HEK293 (cell line): ENCODE results near the gene FBXL13.

Source experiments
- CTCF ChIA-PET: fragments of 350-600 bp; formaldehyde crosslinking; extraction: SDS; loops from one replicate; lab custom pipeline; 2021; ENCODE audit warnings: antibody characterized with exemption; lab: Yijun Ruan, JAX
- POLR2A ChIA-PET: fragments of 300-600 bp; formaldehyde crosslinking; extraction: SDS; loops from one replicate; lab custom pipeline; 2020; ENCODE audit warnings: antibody characterized with exemption, inconsistent platforms; lab: Yijun Ruan, JAX
- H3K27ac ChIP-seq: fragments of 200-500 bp; sonication (Bioruptor generic); 2 replicates; pipeline ENCODE4 v1.5.1; 2014; ENCODE audit warnings: low read depth, low read length, control low read depth, inconsistent platforms; ENCODE audit errors: extremely low read depth
- H3K36me3 ChIP-seq, 2 experiments: fragments of 200-500 bp in 1 of 2; sonication (Bioruptor generic) in 1 of 2; 1 replicate in 1 of 2; 2 replicates in 1 of 2; pipeline ENCODE4 v1.5.1; 2014 to 2017; ENCODE audit warnings: inconsistent platforms in 2 of 2, low read length in 2 of 2; ENCODE audit not compliant: control insufficient read depth in 2 of 2, insufficient read depth in 1 of 2
- H3K4me1 ChIP-seq: fragments of 200-500 bp; sonication (Bioruptor generic); 2 replicates; pipeline ENCODE4 v1.5.1; 2014; ENCODE audit warnings: mild to moderate bottlenecking, low read length, inconsistent platforms; ENCODE audit not compliant: control insufficient read depth, insufficient read depth
- H3K4me3 ChIP-seq: 2 replicates; pipeline ENCODE4 v1.5.1; 2011; ENCODE audit warnings: low read depth, mild to moderate bottlenecking, control low read depth, low read length, moderate library complexity
- H3K9me3 ChIP-seq: fragments of 200-500 bp; sonication (Bioruptor generic); 2 replicates; pipeline ENCODE4 v1.5.1; 2014; ENCODE audit warnings: low read depth, low read length, inconsistent platforms; ENCODE audit not compliant: control insufficient read depth, insufficient read depth
- BCL11A ChIP-seq: fragments of 450-650 bp; formaldehyde crosslinking; IDR thresholded peaks from 2 replicates; pipeline ENCODE4 v1.5.1; 2016; ENCODE audit warnings: low read depth, missing biosample characterization, missing genetic modification characterization
- BCL11B ChIP-seq: fragments of 450-650 bp; formaldehyde crosslinking; IDR thresholded peaks from 2 replicates; pipeline ENCODE4 v1.5.1; 2016; ENCODE audit warnings: low read depth, missing biosample characterization, missing genetic modification characterization
- EGR2 ChIP-seq: fragments of 450-650 bp; formaldehyde crosslinking; IDR thresholded peaks from 2 replicates; pipeline ENCODE4 v1.5.1; 2016; ENCODE audit warnings: low read depth, missing biosample characterization, missing genetic modification characterization
- GLI2 ChIP-seq: fragments of 450-650 bp; formaldehyde crosslinking; IDR thresholded peaks from 2 replicates; pipeline ENCODE4; 2017; ENCODE audit warnings: missing biosample characterization, missing genetic modification characterization, low read depth, borderline replicate concordance
- MYNN ChIP-seq: fragments of 450-650 bp; formaldehyde crosslinking; IDR thresholded peaks from 2 replicates; pipeline ENCODE4 v1.5.1; 2016; ENCODE audit warnings: missing biosample characterization, missing genetic modification characterization, borderline replicate concordance
- PBX3 ChIP-seq: sonication (generic); formaldehyde crosslinking; IDR thresholded peaks from 2 replicates; pipeline ENCODE4 v1.8.1; 2022; ENCODE audit warnings: mild to moderate bottlenecking, moderate library complexity, missing genetic modification reagents
- SETDB1 ChIP-seq: IDR thresholded peaks from one replicate; pipeline ENCODE4 v1.6.1; 2017; ENCODE audit warnings: mild to moderate bottlenecking, low read length, moderate library complexity, mixed read lengths; ENCODE audit not compliant: insufficient read length
- SP2 ChIP-seq: fragments of 450-650 bp; formaldehyde crosslinking; IDR thresholded peaks from 2 replicates; pipeline ENCODE4 v1.5.1; 2016; ENCODE audit warnings: missing biosample characterization, missing genetic modification characterization
- WT1 ChIP-seq: fragments of 450-650 bp; formaldehyde crosslinking; IDR thresholded peaks from 2 replicates; pipeline ENCODE4 v1.5.1; 2016; ENCODE audit warnings: missing biosample characterization, missing genetic modification characterization
- ZBTB26 ChIP-seq: fragments of 450-650 bp; formaldehyde crosslinking; optimal IDR thresholded peaks from 2 replicates; pipeline ENCODE3; 2016; ENCODE audit warnings: missing biosample characterization, mild to moderate bottlenecking, missing genetic modification characterization
- ZBTB8A ChIP-seq: fragments of 450-650 bp; formaldehyde crosslinking; IDR thresholded peaks from 2 replicates; pipeline ENCODE4 v1.5.1; 2016; ENCODE audit warnings: missing biosample characterization, missing genetic modification characterization
- ZIC2 ChIP-seq: fragments of 450-650 bp; formaldehyde crosslinking; IDR thresholded peaks from 2 replicates; pipeline ENCODE4 v1.5.1; 2016; ENCODE audit warnings: missing biosample characterization, missing genetic modification characterization
- ZNF133 ChIP-seq: fragments of 450-650 bp; formaldehyde crosslinking; IDR thresholded peaks from 2 replicates; pipeline ENCODE4 v1.5.1; 2016; ENCODE audit warnings: missing biosample characterization, missing genetic modification characterization
- ZNF214 ChIP-seq: fragments of 450-650 bp; formaldehyde crosslinking; IDR thresholded peaks from 2 replicates; pipeline ENCODE4 v1.5.1; 2017; ENCODE audit warnings: missing biosample characterization, mild to moderate bottlenecking, missing genetic modification characterization, borderline replicate concordance
- ZNF24 ChIP-seq: fragments of 450-650 bp; formaldehyde crosslinking; IDR thresholded peaks from 2 replicates; pipeline ENCODE4 v1.5.1; 2016; ENCODE audit warnings: missing biosample characterization, missing genetic modification characterization
- ZNF324 ChIP-seq: fragments of 450-650 bp; formaldehyde crosslinking; IDR thresholded peaks from 2 replicates; pipeline ENCODE4 v1.5.1; 2016; ENCODE audit warnings: missing biosample characterization, missing genetic modification characterization
- ZNF335 ChIP-seq: fragments of 450-650 bp; formaldehyde crosslinking; conservative IDR thresholded peaks from 2 replicates; pipeline ENCODE4 v1.5.1; 2016; ENCODE audit warnings: missing biosample characterization, missing genetic modification characterization
- ZNF354C ChIP-seq: fragments of 450-650 bp; formaldehyde crosslinking; IDR thresholded peaks from 2 replicates; pipeline ENCODE4 v1.5.1; 2016; ENCODE audit warnings: missing biosample characterization, missing genetic modification characterization, low read depth, borderline replicate concordance
- ZNF501 ChIP-seq: fragments of 450-650 bp; formaldehyde crosslinking; IDR thresholded peaks from 2 replicates; pipeline ENCODE4 v1.5.1; 2016; ENCODE audit warnings: missing biosample characterization, missing genetic modification characterization
- ZNF558 ChIP-seq: fragments of 450-650 bp; formaldehyde crosslinking; IDR thresholded peaks from 2 replicates; pipeline ENCODE4 v1.5.1; 2016; ENCODE audit warnings: missing biosample characterization, missing genetic modification characterization
- ZNF639 ChIP-seq: fragments of 450-650 bp; formaldehyde crosslinking; IDR thresholded peaks from 2 replicates; pipeline ENCODE4 v1.5.1; 2016; ENCODE audit warnings: missing biosample characterization, missing genetic modification characterization
- ZNF658 ChIP-seq: fragments of 450-650 bp; formaldehyde crosslinking; IDR thresholded peaks from 2 replicates; pipeline ENCODE4; 2016; ENCODE audit warnings: missing biosample characterization, missing genetic modification characterization
- ZNF776 ChIP-seq: fragments of 450-650 bp; formaldehyde crosslinking; IDR thresholded peaks from 2 replicates; pipeline ENCODE4 v1.5.0; 2017; ENCODE audit warnings: missing biosample characterization, missing genetic modification characterization, borderline replicate concordance

Gene FBXL13

GRCh38 chr7:103075337-103075918, 832 bp upstream of the FBXL13 start (continued):
- TF ChIP-seq ZBTB26 (tag by site-specific recombination) = peak; percentile 52

- POLR2A ChIA-PET = interaction anchor here (1.7 to 2.1 kb wide), 2 partner anchors 75 to 326 kb away, joined by 13 to 14 read pairs; partner anchors contain the start of genes FAM185A and NAPEPLD
- peak overlapping the region; percentile 79; the same call in 1 of the 2 replicates for H3K27ac ChIP-seq
Observed at GRCh38 chr7:103073989-103074518, 542 bp downstream of the FBXL13 start.

GRCh38 chr7:103071000-103071399, 3.6 kb downstream of the FBXL13 start:
- H3K36me3 ChIP-seq = no peaks in the 10 kb centered on the region
- H3K9me3 ChIP-seq = no peaks in the 10 kb centered on the region; the same call in 1 of the 2 replicates
- no peak overlapping the region for H3K4me3 ChIP-seq
- H3K4me1 ChIP-seq = no peaks in the 10 kb centered on the region
- no peak overlapping the region for H3K27ac ChIP-seq
- peak; percentile 97 for TF ChIP-seq ZNF133 (tag by site-specific recombination)
- no peak for TF ChIP-seq ZNF658
- ChIA-PET CTCF (interaction anchor here (0.6 kb wide), 1 partner anchor 143 kb away, joined by 4 read pairs; no protein-coding TSS in a partner anchor), POLR2A (no interaction called here)

More at GRCh38 chr7:103073989-103074518, 542 bp downstream of the FBXL13 start:
- TF ChIP-seq PBX3 (CRISPR knock-in tag) (no peak), ZNF24 (tag by site-specific recombination) (0 out of 2 replicates have a peak, but pooled peaks have one; percentile 38), WT1 (tag by site-specific recombination) (0 out of 2 replicates have a peak, but pooled peaks have one; percentile 21), ZNF658 (no peak), ZBTB26 (tag by site-specific recombination) (no peak), ZIC2 (tag by site-specific recombination) (no peak), ZBTB8A (no peak), ZNF776 (tag by site-specific recombination) (no peak), ZNF335 (peak; percentile 94), SETDB1 (no peak), ZNF558 (tag by site-specific recombination) (no peak), BCL11B (no peak), ZNF324 (tag by site-specific recombination) (no peak), ZNF214 (tag by site-specific recombination) (no peak), ZNF639 (tag by site-specific recombination) (no peak), GLI2 (tag by site-specific recombination) (no peak), EGR2 (tag by site-specific recombination) (0 out of 2 replicates have a peak, but pooled peaks have one; percentile 13), ZNF501 (tag by site-specific recombination) (0 out of 2 replicates have a peak, but pooled peaks have one; percentile 45), MYNN (tag by site-specific recombination) (no peak), ZNF354C (tag by site-specific recombination) (no peak), SP2 (tag by site-specific recombination) (peak; percentile 3; the same call in 1 of the 2 replicates), BCL11A (tag by site-specific recombination) (no peak)
- peak overlapping the region; percentile 84 for H3K4me3 ChIP-seq
- no peaks in the 10 kb centered on the region for H3K4me1 ChIP-seq
- H3K36me3 ChIP-seq = no peaks in the 10 kb centered on the region; a peak in 1 of 3 replicates
- no peaks in the 10 kb centered on the region; the same call in 1 of the 2 replicates for H3K9me3 ChIP-seq
- CTCF ChIA-PET = interaction anchor here (0.6 to 2.4 kb wide), 4 partner anchors 8 to 159 kb away, joined by 3 to 11 read pairs (median 7); no protein-coding TSS in a partner anchor
